ENCODE data around the gene MACROD2. TPM values are rescaled to one million over a fixed set of nuclear protein-coding genes. Genes with fewer than 3 reads are reported as not detected.

Gene MACROD2
- polyA plus RNA-seq, 1 donor: 2.7 TPM

GRCh38 chr20:15726416-15726815 is 1731.1 kb downstream of the MACROD2 start:
- DNase-seq (ENCODE audit: low read depth): no peak

- no peak for DNase-seq (ENCODE audit: low read depth)
These were observed 1738.7 kb downstream of the MACROD2 start for GRCh38 chr20:15734052-15734451.

GRCh38 chr20:15739035-15739434 is 1743.7 kb downstream of the MACROD2 start:
- DNase-seq (ENCODE audit: low read depth): no peak

- no peak for DNase-seq (ENCODE audit: low read depth)
These were observed 1744.9 kb downstream of the MACROD2 start for GRCh38 chr20:15740046-15740775.

- no peak for DNase-seq (ENCODE audit: low read depth)
These were observed 1746.8 kb downstream of the MACROD2 start for GRCh38 chr20:15742087-15742486.

- DNase-seq (ENCODE audit: low read depth): no peak
These were observed 1747.3 kb downstream of the MACROD2 start for GRCh38 chr20:15742627-15743026.

- DNase-seq (ENCODE audit: low read depth): no peak
These were observed 1760.9 kb downstream of the MACROD2 start for GRCh38 chr20:15756002-15756753.

GRCh38 chr20:15756754-15757115 is 1761.4 kb downstream of the MACROD2 start:
- DNase-seq (ENCODE audit: low read depth): no peak

- no peak for DNase-seq (ENCODE audit: low read depth)
These were observed 1764.3 kb downstream of the MACROD2 start for GRCh38 chr20:15759594-15759993.

- no peak for DNase-seq (ENCODE audit: low read depth)
These were observed 1764.8 kb downstream of the MACROD2 start for GRCh38 chr20:15760001-15760621.

GRCh38 chr20:15763366-15763765 is 1768.0 kb downstream of the MACROD2 start:
- no peak for DNase-seq (ENCODE audit: low read depth)

GRCh38 chr20:15767586-15767985 is 1772.3 kb downstream of the MACROD2 start:
- DNase-seq (ENCODE audit: low read depth): no peak

- DNase-seq (ENCODE audit: low read depth): no peak
These were observed 1772.9 kb downstream of the MACROD2 start for GRCh38 chr20:15767999-15768741.

- no peak for DNase-seq (ENCODE audit: low read depth)
These were observed 1777.5 kb downstream of the MACROD2 start for GRCh38 chr20:15772826-15773225.

- no peak for DNase-seq (ENCODE audit: low read depth)
These were observed 1779.6 kb downstream of the MACROD2 start for GRCh38 chr20:15774926-15775325.

- DNase-seq (ENCODE audit: low read depth): no peak
These were observed 1781.6 kb downstream of the MACROD2 start for GRCh38 chr20:15776770-15777466.

- no peak for DNase-seq (ENCODE audit: low read depth)
These were observed 1788.7 kb downstream of the MACROD2 start for GRCh38 chr20:15784020-15784419.

- DNase-seq (ENCODE audit: low read depth): no peak
These were observed 1793.8 kb downstream of the MACROD2 start for GRCh38 chr20:15789079-15789478.

GRCh38 chr20:15792855-15793254 is 1797.5 kb downstream of the MACROD2 start:
- no peak for DNase-seq (ENCODE audit: low read depth)

GRCh38 chr20:15794409-15794808 is 1799.1 kb downstream of the MACROD2 start:
- DNase-seq (ENCODE audit: low read depth): no peak

GRCh38 chr20:15795305-15796019 is 1800.1 kb downstream of the MACROD2 start:
- no peak for DNase-seq (ENCODE audit: low read depth)
